ENCODE measurements around the gene GNG13.

The GNG13 gene

DNA sequence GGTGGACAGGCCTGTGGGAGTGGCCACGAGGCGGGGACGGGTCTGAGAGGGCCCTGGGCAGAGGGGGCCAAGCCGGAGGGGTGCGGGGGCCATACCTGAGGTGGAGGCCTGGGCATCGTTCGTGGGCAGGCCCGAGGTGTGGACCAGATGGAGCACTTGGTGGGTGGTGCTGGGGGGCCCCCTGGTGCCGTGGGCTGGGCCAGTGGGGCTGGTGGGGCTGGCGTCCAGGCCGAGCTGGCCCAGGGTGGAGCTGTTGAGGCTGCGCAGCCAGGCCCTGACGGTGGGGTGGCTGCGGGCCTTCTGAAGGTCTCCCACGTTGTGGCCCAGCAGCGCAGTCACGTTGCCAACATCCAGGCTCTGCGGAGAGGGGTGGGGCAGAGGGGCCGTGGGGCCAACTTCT lies 30.6 kb downstream of the GNG13 start:
- no peak for DNase-seq (ENCODE audit: low read depth)
- TF ChIP-seq, protein P1, sequence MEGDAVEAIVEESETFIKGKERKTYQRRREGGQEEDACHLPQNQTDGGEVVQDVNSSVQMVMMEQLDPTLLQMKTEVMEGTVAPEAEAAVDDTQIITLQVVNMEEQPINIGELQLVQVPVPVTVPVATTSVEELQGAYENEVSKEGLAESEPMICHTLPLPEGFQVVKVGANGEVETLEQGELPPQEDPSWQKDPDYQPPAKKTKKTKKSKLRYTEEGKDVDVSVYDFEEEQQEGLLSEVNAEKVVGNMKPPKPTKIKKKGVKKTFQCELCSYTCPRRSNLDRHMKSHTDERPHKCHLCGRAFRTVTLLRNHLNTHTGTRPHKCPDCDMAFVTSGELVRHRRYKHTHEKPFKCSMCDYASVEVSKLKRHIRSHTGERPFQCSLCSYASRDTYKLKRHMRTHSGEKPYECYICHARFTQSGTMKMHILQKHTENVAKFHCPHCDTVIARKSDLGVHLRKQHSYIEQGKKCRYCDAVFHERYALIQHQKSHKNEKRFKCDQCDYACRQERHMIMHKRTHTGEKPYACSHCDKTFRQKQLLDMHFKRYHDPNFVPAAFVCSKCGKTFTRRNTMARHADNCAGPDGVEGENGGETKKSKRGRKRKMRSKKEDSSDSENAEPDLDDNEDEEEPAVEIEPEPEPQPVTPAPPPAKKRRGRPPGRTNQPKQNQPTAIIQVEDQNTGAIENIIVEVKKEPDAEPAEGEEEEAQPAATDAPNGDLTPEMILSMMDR (conservative IDR thresholded peaks at IDR 0.05; ENCODE audit: control insufficient read depth, insufficient read depth, low read depth, low read length), result no peak
- no peak overlapping the region for H3K4me3 ChIP-seq (ENCODE audit: control insufficient read depth, low read depth, low read length)

DNA sequence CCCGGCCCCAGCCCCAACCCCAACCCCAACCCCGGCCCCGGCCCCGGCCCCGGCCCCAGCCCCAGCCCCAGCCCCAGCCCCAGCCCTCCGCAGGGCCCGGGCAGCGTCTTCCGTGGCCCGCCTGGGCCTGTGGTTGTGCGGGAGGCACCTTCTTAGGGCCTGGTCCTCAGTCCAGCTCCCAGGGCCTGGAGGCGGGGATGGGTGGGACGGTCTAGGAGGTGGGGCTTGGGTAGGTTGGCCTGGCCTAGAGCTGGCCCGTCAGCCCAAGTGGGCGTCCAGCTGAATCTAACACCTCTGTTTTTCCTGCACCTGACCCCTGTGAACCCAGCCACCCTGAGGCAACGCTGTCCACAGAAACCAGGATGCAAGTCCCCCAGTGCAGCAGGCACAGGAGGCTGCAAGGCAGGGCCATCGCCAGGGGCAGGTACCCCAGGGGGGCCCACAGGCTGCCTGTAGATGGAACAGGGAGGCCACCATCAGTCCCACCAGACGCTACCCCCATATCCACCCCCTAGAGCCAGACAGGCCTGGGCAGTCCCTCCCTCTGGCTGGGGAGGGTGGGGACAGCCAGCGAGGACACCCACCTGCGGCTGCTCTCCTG lies 31.2 kb downstream of the GNG13 start:
- DNase-seq (ENCODE audit: low read depth), result no peak
- H3K4me3 ChIP-seq (ENCODE audit: control insufficient read depth, low read depth, low read length), result no peak overlapping the region
- TF ChIP-seq, protein P1 (conservative IDR thresholded peaks at IDR 0.05; ENCODE audit: control insufficient read depth, insufficient read depth, low read depth, low read length), result no peak

- TF ChIP-seq, protein P1 (conservative IDR thresholded peaks at IDR 0.05; ENCODE audit: control insufficient read depth, insufficient read depth, low read depth, low read length), result no peak
These were observed 32.1 kb downstream of the GNG13 start for GRCh38 chr16:768428-768827.

GRCh38 chr16:767743-768235 lies 32.7 kb downstream of the GNG13 start:
- TF ChIP-seq, protein P1 (conservative IDR thresholded peaks at IDR 0.05; ENCODE audit: control insufficient read depth, insufficient read depth, low read depth, low read length), result no peak
- H3K4me3 ChIP-seq (ENCODE audit: control insufficient read depth, low read depth, low read length), result no peak overlapping the region
- no peak for DNase-seq (ENCODE audit: low read depth)

More at GRCh38 chr16:768428-768827, 32.1 kb downstream of the GNG13 start:
- no peak for DNase-seq (ENCODE audit: low read depth)
- H3K4me3 ChIP-seq (ENCODE audit: control insufficient read depth, low read depth, low read length), result no peak overlapping the region

DNA sequence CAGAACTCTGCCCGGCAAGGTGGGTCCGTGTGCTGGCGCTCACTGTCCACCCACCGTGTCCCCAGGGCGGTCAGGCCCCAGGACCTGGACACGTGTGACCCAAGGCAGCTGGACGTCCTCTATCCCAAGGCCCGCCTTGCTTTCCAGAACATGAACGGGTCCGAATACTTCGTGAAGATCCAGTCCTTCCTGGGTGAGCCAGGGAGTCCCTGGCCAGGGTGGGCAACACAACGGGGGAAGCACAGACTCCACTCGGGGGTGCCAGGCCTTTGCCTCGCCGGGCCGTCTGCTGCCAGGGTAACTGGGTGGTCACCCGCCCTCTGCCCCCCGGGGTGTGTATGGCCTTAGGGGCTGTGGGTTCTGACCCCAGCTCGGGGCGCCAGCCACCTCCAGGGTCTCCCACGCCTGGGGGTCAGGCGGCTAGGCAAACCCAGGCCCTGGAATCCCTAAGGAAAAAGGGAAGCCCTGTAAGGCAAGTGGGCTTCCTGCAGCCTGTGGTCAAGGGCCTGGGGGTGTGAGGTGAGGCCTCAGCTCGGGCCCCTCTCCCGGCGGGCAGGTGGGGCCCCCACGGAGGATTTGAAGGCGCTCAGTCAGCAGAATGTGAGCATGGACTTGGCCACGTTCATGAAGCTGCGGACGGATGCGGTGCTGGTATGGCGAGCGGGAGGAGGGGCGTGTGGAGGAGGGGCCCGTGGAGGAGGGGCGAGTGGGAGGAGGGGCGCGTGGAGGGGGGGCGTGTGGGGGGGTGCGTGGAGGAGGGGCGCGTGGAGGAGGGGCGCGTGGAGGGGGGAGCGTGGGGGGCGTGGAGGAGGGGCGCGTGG lies 33.5 kb downstream of the GNG13 start:
- DNase-seq (ENCODE audit: low read depth), result no peak
- H3K4me3 ChIP-seq (ENCODE audit: control insufficient read depth, low read depth, low read length), result no peak overlapping the region
- TF ChIP-seq, protein P1 (conservative IDR thresholded peaks at IDR 0.05; ENCODE audit: control insufficient read depth, insufficient read depth, low read depth, low read length), result no peak

GRCh38 chr16:766008-766819 lies 34.3 kb downstream of the GNG13 start:
- TF ChIP-seq, protein P1 (conservative IDR thresholded peaks at IDR 0.05; ENCODE audit: control insufficient read depth, insufficient read depth, low read depth, low read length), result no peak
- H3K4me3 ChIP-seq (ENCODE audit: control insufficient read depth, low read depth, low read length), result no peak overlapping the region
- DNase-seq (ENCODE audit: low read depth), result no peak
